Suppressor macrophage (primary cell): Measurements from ENCODE around the gene AMH.
A peak's percentile ranks its signal among the peaks of the same experiment; 100 is the strongest.

Experiments used
- DNase-seq, 4 experiments: peaks; one replicate each; pipeline ENCODE4 v3.0.0-alpha.2; 2020 to 2022

The AMH gene

GRCh38 chr19:2235381-2236063, 13.6 kb upstream of the AMH start:
- peak in 3 of 4 experiments; percentile 41 to 57 (median 43) for DNase-seq

- no peak for DNase-seq
Observed at GRCh38 chr19:2236064-2236313, 13.1 kb upstream of the AMH start.

- peak; percentile 99 for DNase-seq
Observed at GRCh38 chr19:2236314-2237050, 12.6 kb upstream of the AMH start, which contains the start of the genes PLEKHJ1 and SF3A2. Gene PLEKHJ1, minus strand, starts transcription at chr19:2236329. Its CDS starts 81 bp downstream, at chr19:2236248. Gene SF3A2, plus strand, starts transcription at chr19:2236824. Its CDS starts 6,595 bp downstream, at chr19:2243419.

GRCh38 chr19:2237051-2237868, 11.9 kb upstream of the AMH start:
- no peak for DNase-seq

- DNase-seq, result no peak
Observed at GRCh38 chr19:2237869-2238153, 11.3 kb upstream of the AMH start.

GRCh38 chr19:2239173-2239572, 9.9 kb upstream of the AMH start:
- peak in 2 of 4 experiments; percentile 43 to 47 for DNase-seq

- DNase-seq, result peak; percentile 45 to 70 (median 64)
Observed at GRCh38 chr19:2239771-2240770, 9.1 kb upstream of the AMH start.

- no peak for DNase-seq
Observed at GRCh38 chr19:2240881-2241760, 8.0 kb upstream of the AMH start.

- DNase-seq, result no peak
Observed at GRCh38 chr19:2242092-2242537, 7.0 kb upstream of the AMH start.

GRCh38 chr19:2242816-2243215, 6.3 kb upstream of the AMH start:
- DNase-seq, result no peak

- no peak for DNase-seq
Observed at GRCh38 chr19:2243274-2244124, 5.6 kb upstream of the AMH start.

GRCh38 chr19:2244125-2244411, 5.1 kb upstream of the AMH start:
- no peak for DNase-seq

- no peak for DNase-seq
Observed at GRCh38 chr19:2244486-2244885, 4.6 kb upstream of the AMH start.

- DNase-seq, result no peak
Observed at GRCh38 chr19:2245273-2245672, 3.9 kb upstream of the AMH start.

GRCh38 chr19:2246014-2246620, 3.0 kb upstream of the AMH start:
- no peak for DNase-seq

GRCh38 chr19:2246801-2247361, 2.2 kb upstream of the AMH start:
- DNase-seq, result no peak

GRCh38 chr19:2247433-2248101, 1.6 kb upstream of the AMH start:
- no peak for DNase-seq

GRCh38 chr19:2248136-2249009, 750 bp upstream of the AMH start:
- no peak for DNase-seq
